HG02610 (cell line): ENCODE results near the gene HYAL2.
A peak's percentile ranks its signal among the peaks of the same experiment; 100 is the strongest.

Experiments
- ATAC-seq: cut with Tn5 transposase; IDR thresholded peaks from one replicate; pipeline ENCODE4 v1.9.1; 2021; ENCODE audit warnings: mild to moderate bottlenecking, moderate library complexity; ENCODE audit not compliant: unreplicated experiment

Gene HYAL2, protein sequence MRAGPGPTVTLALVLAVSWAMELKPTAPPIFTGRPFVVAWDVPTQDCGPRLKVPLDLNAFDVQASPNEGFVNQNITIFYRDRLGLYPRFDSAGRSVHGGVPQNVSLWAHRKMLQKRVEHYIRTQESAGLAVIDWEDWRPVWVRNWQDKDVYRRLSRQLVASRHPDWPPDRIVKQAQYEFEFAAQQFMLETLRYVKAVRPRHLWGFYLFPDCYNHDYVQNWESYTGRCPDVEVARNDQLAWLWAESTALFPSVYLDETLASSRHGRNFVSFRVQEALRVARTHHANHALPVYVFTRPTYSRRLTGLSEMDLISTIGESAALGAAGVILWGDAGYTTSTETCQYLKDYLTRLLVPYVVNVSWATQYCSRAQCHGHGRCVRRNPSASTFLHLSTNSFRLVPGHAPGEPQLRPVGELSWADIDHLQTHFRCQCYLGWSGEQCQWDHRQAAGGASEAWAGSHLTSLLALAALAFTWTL

DNA sequence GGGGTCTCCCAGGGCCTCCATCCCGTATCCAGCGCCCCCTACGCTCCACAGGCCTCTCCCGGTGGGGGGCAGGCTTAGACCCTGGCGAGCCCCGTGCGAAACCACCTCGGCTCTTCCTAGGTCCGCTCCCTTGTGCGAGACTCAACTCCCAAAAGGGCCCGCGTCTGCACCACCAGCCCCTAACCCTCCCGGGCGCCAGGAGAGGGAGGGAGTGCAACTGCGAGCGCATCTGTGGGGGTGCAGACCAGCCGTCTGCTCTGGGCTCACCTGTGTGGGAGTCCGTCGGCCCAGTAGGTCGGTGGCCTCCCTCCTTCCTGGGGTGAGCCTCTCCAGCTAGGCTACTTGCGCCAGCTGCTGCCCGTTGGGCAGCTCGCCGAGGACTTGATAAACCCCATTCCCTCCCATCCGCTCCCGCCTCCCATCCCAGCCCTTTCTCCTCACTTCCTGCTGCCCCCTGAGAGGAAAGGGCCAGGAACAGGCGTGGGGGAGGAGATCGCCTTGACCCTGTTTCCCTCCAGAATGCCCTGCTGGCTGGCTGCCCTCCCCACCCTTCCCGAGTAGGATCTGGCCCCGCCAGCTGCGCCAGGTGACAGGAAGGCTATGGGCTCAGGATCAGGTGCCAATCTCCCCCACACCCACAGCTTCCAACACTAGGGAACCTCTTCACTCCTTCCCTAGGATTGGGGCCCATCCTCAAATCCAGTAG, at the start of gene HYAL2:
Gene HYAL2, minus strand, starts transcription at position 360 of the 706 bp plus-strand sequence. CDS start 2,256 bp downstream, outside the sequence.
- ATAC-seq, result no peak

DNA sequence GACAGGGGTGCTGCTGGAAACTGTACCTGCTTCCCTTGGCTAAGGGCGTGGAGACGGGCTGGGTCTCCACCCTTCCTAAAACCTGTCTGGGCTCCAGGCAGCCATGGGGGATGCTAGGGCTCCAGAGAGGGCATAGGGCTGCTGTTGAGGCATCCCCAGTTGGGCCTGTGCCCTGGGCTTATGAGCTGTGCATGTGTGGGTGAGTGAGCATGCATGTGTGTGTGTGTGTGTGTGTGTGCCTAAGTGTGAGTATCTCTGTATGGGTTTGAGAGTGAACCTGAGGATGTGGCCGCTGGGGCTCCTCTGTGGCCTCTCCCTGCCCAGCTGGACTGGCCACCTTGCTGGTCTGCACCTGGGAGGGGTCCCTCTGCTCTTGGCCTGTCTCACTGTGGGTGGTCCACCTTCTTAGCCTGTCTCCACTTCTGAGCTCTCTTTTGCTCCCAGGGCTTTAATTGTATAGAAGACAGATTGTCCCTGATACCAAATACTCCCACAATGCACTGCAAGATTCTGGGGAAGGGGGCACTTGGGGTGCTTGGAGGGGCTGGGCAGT, 48.7 kb upstream of the HYAL2 start:
- ATAC-seq, result no peak

DNA sequence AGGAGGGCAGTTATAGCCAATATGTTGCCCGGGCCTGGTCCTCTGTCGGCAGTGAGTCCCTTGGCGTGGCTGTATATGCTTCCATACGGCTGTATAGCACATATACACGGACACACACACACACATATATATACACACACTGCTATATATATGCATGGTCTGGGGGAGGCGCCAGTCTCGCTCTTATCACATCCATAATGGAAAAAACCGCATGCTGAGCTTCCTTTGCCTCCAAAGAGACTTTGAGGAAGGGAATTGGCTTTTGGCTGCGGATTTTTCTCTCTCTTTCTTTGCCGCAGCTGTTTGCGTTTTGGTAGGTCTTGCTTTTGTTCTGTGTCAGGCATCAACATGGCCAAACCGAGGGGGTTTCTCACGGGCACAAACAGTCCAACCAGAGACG, 48.0 kb upstream of the HYAL2 start:
- no peak for ATAC-seq

DNA sequence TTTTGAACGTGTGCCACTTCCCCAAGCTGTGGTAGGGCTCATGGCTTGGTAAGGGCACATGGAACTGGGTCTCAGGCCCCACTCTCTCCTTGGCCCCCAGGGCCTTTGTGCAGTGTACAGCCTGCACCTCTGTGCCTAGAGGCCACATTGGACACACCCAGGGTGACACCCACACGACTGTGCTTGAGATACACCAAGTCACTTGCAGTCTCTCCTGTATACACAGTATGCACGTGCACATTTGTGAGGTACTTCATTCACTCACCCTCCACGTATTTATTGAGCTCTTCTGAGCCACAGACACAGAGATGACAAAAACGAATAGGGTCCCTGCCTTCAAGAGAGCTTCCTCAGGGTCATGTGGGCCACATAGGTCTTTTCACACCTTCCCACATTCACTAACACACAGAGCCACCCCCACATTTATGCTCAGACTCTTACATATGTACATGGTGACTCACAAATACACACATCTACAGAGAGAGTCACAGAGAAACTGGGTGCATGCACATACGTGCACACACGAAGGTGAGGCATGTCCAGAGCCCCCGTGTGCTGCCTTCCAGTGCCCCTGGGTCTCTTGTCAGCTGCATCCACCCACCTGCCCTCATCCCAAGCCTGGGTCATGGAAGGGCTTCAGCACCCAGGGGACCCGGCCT, 46.6 kb upstream of the HYAL2 start:
- ATAC-seq, result no peak

DNA sequence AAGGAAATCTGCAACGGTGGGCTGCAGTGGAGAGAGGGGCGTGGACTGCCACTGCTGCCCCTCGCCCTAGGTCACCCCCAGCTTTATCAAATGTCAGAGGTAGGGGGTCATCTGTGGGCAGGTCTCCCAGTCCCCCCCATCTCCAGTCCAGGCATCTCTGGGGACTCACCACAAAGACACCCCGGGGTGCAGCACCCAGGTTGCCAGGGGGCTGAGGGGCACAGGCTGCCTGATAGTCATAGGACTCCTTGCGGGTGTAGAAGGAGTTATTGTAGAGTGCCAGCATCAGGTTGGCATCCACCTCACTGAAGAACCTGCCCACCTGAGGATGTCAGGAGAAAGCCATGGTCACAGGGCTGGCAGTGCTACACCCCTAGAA, 43.3 kb upstream of the HYAL2 start:
- ATAC-seq, result no peak

DNA sequence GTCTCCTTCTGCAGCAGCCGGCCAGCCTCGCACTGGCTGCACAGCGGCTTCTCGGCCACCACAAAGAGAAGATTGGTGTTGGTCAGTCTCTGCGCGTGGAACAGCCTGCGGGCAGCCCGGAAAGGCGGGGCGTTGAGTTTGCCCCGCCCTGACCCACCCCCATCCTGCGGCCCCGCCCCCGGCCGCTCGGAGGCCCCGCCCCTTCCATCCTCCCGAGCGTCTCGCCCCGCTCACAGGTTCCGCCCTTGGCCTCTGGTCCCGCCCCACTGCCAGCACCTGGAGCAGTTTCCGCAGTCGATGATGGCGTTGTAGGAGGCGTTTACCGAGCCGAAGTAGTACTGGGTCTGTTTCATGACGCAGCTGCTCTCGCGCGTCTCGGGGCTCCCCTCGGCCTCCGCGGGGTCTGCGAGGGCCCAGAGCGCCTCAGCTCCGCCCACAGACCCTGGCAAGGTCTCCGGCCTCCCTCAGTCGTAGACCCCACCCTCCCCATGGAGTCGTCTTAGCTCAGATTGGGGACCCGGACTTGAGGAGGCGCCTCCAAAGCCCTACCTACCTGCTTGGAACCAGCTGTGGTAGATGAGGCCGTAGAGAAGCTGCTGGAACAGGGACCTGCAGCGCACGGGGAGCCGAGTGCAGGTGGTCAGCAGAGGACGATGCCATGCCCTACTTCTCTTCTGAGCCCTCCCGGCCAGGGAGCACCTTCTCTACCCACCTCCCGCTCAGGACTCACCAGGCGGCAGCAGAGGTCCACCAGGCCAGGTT, 42.7 kb upstream of the HYAL2 start:
- peak; percentile 89 for ATAC-seq

DNA sequence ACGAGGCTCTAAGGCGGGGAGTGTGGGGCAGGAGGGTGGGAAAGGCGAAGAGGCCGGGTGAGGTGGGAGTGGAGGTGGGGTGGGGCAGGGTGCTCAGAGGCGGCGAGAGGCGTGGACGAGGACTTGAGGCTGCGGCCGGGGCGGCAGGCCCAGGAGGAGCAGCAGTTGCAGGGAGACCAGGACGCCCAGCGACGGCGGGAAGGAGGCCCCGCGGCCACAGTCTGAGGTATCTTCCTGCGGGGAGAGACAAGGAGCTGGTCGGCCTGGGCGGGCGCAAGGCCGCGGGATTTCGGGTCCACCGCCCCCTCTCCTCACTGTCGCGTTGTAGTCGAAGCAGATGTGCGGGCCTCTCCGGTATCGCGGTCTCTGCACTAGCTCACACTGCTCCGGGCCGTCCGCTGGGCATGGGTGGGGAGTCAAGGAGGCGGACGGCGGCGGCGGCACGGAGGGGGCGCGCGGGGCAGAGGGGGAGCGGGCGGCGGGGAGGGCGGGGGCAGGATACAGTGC, 42.1 kb upstream of the HYAL2 start:
- ATAC-seq, result no peak

DNA sequence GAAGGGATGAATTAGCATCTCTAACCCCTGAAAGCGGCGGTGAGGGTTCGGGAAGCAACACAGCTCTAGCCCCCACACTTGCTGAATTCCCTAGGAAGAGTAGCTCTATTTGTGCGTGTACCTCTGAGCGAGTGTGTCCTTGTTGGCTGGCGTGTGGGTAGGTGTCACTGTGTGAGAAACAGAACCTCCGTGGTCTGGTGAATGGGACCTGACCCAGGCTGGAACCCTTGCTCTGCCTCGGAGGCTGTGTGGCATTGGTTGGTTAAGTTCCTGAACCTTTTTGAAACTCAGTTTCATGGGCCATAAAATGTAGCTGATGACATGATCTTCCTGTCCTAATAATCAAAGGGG, 37.2 kb upstream of the HYAL2 start:
- ATAC-seq, result peak; percentile 5

DNA sequence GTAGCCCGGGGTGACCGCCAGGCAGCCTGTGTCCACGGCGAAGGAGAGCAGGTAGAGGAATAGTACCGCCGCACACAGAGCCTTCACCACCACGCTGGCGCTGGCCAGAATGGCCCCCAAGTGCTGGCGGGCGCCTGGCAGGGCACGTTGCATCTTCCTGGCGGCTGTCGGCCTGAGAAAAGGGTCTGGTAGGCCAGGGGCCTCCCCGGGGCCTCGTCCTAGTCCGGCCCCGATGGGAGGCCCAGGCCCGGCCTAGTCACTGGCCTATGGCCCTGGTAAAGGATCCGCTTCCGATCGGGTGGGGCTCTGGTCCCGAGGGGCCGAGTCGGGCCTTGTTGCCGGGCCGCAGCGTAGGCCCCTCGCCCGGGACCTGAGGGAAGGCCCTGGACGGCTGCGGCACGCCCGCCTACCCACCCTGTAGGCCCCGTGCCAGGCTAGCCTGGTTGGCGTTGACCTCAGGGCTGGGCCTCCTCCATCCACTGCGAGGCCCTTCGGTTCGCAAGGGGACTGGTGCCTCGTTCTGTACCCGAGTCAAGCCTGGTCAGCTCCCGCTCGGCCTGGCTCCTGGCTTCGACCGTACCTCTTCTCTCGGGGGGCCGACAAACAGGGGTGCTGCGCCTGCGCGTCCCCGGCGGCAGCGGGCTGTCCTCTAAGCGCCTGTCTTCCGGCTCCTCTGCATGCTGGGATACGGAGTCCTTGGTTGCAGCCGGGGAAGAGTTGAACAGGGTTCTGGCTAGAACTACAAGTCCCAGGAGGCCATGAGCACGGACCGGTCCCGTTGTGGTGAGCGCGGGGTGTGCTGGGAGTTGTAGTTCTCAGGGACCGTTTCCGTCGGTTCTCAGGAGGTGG, 36.6 kb upstream of the HYAL2 start, which contains the start of gene TMEM115:
Gene TMEM115, minus strand, starts transcription at position 611 of the 849 bp plus-strand sequence. Its CDS starts 458 bp downstream, at position 153.
- peak; percentile 99 for ATAC-seq

DNA sequence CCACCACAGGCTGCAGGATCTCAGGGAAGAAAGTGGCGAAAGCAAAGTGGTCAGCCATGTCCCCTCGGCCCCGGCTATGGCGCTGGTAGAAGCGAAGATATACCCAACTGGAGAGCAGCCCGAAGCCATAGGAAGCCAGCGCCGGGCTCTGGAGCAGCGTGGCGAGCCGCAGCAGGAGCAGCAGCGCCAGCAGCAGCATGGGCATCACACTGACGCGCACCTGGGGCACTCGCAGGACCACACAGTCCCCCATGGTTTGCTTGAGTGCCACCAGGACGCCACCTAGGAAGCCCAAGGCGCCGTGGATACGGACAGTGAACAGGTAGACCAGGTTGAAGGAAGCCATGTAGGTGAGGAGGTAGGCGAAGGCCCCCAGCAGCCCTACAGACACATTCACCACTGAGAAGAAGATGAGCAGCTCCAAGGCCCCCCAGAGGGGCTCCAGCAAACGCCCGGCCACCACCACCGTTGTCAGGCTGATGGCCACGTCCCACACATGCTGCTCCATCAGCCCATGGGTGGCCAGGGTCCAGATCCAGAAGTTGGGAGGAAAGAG, 35.9 kb upstream of the HYAL2 start:
- ATAC-seq, result no peak

DNA sequence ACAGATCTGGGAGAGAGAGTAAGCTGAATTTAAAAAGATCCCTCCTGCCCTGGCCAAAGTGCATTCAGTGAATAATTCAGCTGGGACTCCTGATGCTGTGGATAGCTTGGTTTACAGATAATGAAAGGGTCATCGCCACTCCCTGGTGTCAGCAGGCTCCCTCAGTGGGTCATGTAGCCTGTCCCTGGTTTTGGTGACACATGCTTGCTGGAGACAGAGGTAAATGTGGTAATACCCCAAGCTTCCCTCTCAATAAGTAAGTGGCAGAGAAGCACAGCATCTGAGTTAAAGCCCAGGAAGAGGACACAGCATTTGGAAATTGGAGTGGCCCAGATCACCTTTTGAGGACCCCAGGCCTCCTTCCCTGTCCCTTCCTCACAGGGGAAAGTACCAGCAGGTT, 34.9 kb upstream of the HYAL2 start:
- no peak for ATAC-seq

DNA sequence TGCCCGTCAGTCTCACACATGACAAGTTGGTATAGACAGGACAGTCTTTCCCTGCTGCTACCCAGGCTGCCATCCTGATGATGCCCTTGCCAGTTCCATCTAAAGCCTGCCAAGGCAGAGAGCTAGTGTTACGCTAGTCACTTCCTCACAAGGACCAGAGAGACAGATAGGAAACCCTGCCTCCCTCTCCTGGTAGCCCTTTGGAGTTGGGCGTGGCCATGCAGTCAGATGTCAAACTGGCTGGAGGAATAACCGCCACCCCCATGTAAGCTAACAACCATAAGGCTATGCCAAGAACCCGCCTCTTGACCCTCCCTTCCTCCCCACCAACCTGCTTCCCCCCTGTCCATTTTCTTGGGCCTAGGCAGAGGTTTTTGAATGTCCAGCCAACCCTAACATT, 34.0 kb upstream of the HYAL2 start:
- ATAC-seq, result no peak

DNA sequence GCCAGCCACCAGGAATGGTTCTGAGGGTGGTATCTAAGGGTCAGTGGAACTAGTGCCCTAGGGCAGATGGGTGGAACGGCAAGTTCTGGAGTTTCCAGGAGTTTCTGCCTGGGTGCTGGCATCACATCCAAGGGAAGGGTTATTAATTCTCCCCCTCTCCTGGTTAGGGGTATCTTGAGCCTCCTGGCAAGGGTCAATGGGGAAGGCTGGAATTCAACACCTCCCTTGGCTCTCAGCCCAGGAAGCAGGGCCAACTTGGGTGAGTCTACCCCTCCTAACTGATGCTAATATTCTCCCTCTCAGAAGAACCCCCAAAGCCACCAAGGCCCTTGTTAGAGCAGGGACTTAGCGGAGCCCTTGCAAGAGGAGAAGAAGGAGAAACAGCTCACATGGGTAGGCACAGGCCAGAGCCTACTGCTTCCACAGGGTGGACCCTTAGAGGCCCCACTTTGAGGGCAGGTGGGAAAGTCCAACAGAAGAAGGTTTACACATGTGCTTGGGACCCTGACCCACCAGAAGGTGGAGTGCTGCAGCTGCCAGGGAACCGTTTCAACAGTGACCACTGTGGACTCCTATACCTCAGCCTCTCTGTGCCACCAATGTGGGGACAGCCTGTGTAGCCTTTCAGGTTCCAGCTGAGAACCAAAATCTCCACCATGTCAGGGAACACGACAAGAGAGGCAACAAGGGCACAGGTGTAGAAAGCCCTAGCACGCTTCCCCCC, 33.4 kb upstream of the HYAL2 start:
- ATAC-seq, result no peak

DNA sequence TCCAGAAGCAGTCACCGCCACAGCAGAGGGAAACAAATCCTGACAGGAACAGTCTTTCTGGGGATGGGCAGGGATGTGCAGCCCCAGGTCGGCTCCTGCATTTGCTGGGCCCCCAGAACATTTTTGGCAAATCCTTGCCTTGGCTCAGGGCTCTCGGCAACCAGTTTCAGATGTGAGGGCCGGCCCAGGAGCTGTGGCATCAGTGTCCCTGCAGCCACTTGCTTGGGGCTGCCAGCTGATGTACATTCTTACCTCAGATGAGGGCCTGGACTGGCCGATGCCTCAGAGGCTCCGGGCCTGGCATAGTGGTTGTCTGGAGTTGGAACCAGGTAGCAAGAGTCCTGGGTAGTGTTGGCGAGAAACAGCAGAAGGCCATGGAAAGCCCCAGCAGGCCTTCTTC, 32.3 kb upstream of the HYAL2 start:
- no peak for ATAC-seq

DNA sequence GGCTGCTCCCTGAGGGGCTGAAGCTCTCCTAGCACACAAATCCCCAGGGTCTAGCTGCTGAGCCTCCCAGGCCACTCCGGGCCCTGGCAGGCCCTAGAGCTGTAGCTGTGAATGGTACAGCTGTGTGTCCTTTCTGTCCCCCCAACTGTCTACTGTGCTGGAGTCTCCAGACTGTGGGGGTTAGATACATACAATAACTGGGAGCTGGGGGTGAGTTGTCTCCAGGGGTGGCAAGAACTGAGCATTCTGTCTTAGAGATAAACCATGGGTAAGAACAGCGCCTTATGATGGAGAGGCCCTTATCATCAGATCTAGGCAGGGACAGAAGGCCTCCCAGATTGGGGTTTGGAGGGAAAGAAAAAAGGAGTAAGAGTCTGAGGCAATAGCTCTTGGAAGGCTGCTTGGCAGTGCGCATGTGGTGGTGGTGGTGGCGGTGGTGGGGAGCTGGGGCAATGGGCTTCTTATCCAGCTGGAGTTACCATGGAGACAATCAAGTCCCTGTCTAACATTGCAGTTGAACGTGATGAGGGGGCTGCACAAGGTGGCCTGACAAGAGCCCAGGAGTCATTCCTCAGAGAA, 31.7 kb upstream of the HYAL2 start:
- ATAC-seq, result no peak

DNA sequence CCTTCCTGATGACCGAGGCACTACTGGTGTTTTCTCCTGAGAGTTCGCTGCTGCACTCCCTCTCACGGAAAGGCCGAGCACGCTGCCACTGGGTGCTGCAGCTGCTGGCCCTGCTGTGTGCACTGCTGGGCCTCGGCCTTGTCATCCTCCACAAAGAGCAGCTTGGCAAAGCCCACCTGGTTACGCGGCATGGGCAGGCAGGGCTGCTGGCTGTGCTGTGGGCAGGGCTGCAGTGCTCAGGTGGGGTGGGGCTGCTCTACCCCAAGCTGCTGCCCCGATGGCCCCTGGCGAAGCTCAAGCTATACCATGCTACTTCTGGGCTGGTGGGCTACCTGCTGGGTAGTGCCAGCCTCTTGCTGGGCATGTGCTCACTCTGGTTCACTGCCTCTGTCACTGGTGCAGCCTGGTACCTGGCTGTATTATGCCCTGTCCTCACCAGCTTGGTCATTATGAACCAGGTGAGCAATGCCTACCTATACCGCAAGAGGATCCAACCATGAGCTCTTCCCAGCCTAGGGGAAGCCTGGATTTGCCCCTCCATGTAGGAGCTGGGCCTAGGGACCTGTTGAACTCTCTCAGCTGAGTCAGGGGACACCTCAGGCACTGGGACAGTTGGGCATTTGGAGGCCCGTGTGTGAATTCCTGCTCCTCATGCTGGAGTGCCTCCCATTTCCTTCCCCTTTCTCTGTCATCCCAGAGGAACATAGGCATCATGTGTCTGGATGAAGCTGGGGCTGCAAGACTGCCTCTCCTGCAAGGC, 30.9 kb upstream of the HYAL2 start:
- ATAC-seq, result no peak

DNA sequence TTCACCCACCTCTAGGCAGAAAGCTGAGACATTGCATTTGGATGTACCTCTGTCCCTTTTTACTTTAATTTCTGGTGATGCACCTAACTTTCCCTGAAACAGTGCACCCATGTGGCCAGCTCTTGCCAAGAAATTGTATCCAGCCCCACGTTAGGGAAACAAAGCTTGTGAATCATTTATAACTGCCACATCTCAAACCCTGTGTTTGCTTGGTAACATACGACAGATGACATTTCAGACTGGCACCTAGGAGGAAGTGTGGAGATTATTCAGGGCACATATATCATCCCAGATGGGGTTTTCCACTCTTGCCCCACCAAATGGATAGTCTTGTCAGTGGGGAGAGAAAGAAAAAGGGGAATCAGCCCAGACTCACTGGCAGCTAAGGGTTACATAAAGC, 30.2 kb upstream of the HYAL2 start:
- no peak for ATAC-seq

DNA sequence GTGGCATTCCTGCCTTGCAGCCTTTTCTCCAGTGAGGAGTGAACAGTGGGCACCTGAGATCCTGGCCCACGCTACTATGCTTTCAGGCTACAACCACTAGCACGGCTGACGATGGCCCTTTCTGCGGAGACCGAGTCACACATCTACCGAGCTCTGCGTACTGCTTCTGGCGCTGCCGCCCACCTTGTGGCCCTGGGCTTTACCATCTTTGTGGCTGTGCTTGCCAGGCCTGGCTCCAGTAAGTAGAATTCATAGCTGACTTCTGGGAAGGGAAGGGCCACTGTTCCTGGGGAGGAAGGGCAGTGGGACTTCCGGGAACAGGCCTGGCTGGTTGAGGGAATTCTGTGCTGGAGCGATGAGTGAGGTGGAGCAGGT, 28.8 kb upstream of the HYAL2 start:
- no peak for ATAC-seq
